ENCODE data around the gene SINHCAF. TPM values are rescaled to one million over a fixed set of nuclear protein-coding genes. Genes with fewer than 3 reads are reported as not detected.

Gene SINHCAF
- total and polyA plus RNA-seq, 9 of the 15 experiments (the other 6 are each of a cell fraction or from before 2014, with no cell fraction given), result 73.2 to 185 (median 110) TPM

- no peak for TF ChIP-seq PBX2 (CRISPR knock-in tag; IDR thresholded peaks at IDR 0.05; ENCODE audit: low read depth)
- no peak for TF ChIP-seq PBX2 (tag; conservative IDR thresholded peaks at IDR 0.05; ENCODE audit: low read depth)
- TF ChIP-seq CXXC5 (CRISPR knock-in tag; IDR thresholded peaks at IDR 0.05), result peak; percentile 82
- TF ChIP-seq SLC30A9 (CRISPR knock-in tag; IDR thresholded peaks at IDR 0.05), result no peak
- no peak for TF ChIP-seq ZNF780A (CRISPR knock-in tag; IDR thresholded peaks at IDR 0.05)
- TF ChIP-seq FOXK2 (conservative IDR thresholded peaks at IDR 0.05 in 1 of 2, IDR thresholded peaks at IDR 0.05 in 1 of 2; ENCODE audit: low read depth in 2 of 2), result peak; percentile 65 to 68; a peak in 2 of 4 replicates
- TF ChIP-seq ZNF263 (CRISPR knock-in tag; IDR thresholded peaks at IDR 0.05; ENCODE audit: borderline replicate concordance), result peak; percentile 69; the same call in 1 of the 2 replicates
- peak; percentile 18; the same call in 1 of the 2 replicates for TF ChIP-seq NFRKB (IDR thresholded peaks at IDR 0.05; ENCODE audit: low read depth)
- peak; percentile 82; the same call in 1 of the 2 replicates for TF ChIP-seq POLR2AphosphoS2 (IDR thresholded peaks at IDR 0.05; ENCODE audit: low read length)
- no peak for TF ChIP-seq COPS2 (conservative IDR thresholded peaks at IDR 0.05)
- TF ChIP-seq, protein P1, sequence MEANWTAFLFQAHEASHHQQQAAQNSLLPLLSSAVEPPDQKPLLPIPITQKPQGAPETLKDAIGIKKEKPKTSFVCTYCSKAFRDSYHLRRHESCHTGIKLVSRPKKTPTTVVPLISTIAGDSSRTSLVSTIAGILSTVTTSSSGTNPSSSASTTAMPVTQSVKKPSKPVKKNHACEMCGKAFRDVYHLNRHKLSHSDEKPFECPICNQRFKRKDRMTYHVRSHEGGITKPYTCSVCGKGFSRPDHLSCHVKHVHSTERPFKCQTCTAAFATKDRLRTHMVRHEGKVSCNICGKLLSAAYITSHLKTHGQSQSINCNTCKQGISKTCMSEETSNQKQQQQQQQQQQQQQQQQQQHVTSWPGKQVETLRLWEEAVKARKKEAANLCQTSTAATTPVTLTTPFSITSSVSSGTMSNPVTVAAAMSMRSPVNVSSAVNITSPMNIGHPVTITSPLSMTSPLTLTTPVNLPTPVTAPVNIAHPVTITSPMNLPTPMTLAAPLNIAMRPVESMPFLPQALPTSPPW (CRISPR knock-in tag; IDR thresholded peaks at IDR 0.05), result peak; percentile 98
- TF ChIP-seq GTF2F1 (IDR thresholded peaks at IDR 0.05; ENCODE audit: low read depth, low read length), result peak; percentile 94
- TF ChIP-seq HINFP (tag; conservative IDR thresholded peaks at IDR 0.05; ENCODE audit: low read depth), result 0 out of 2 replicates have a peak, but pooled peaks have one; percentile 22
- peak; percentile 69 for TF ChIP-seq CREM (IDR thresholded peaks at IDR 0.05; ENCODE audit: low read depth)
- peak; percentile 61; the same call in 1 of the 2 replicates for TF ChIP-seq MTA3 (IDR thresholded peaks at IDR 0.05; ENCODE audit: borderline replicate concordance)
- TF ChIP-seq RB1 (IDR thresholded peaks at IDR 0.05; ENCODE audit: low read depth), result peak; percentile 92
- no peak for TF ChIP-seq CSDE1 (IDR thresholded peaks at IDR 0.05)
- TF ChIP-seq ZFX (CRISPR knock-in tag; IDR thresholded peaks at IDR 0.05), result peak; percentile 70
- peak; percentile 89 for TF ChIP-seq E2F1 (CRISPR knock-in tag; IDR thresholded peaks at IDR 0.05)
- peak; percentile 25; the same call in 1 of the 2 replicates for TF ChIP-seq SMAD4 (CRISPR knock-in tag; conservative IDR thresholded peaks at IDR 0.05)
- TF ChIP-seq CEBPB (tag; IDR thresholded peaks at IDR 0.05), result no peak
- TF ChIP-seq FOSL1 (tag; conservative IDR thresholded peaks at IDR 0.05), result no peak
Measured at GRCh38 chr12:31325877-31326631, at the start of gene SINHCAF (continued).

Measured in K562 (cell line).